Measurements from ENCODE around the gene STPG2.

Gene STPG2

DNA sequence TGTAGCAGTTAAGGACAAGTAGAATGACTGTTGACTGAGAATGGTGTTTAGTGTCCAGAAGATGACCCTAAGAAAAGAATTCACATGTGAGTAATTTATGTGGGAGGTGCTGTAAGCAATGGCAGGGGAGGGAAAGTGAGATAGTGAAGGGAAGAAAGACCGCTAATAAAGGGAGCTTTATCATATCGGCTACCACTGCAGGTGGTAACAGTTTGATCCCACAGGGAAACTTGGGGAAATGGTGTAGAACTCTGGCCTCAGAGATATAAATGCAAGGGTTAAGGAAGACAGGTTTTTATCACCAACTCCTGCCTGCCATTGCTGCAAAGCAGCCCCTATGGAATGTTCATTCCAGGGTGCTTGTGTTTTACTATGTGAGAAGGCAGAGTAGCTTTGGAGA lies 489.6 kb downstream of the STPG2 start:
- no peak for DNase-seq
- H3K9me2 ChIP-seq (replicated peaks; ENCODE audit: insufficient read depth, low read length) = no peaks in the 10 kb centered on the region
- H4K20me1 ChIP-seq (ENCODE audit: insufficient read depth, low read length) = no peaks in the 10 kb centered on the region
- no peak overlapping the region for H3K9ac ChIP-seq (ENCODE audit: low read length)
- no peaks in the 10 kb centered on the region for H3K27me3 ChIP-seq (replicated peaks; ENCODE audit: insufficient read depth, low read length)
- no peak overlapping the region for H2AFZ ChIP-seq (ENCODE audit: low read length)
- H3K4me2 ChIP-seq (ENCODE audit: low read depth, low read length) = no peak overlapping the region
- no peaks in the 10 kb centered on the region for H3K36me3 ChIP-seq (replicated peaks; ENCODE audit: insufficient read depth, low read length)
- no peaks in the 10 kb centered on the region for H3K79me2 ChIP-seq (ENCODE audit: low read length)
- no peaks in the 10 kb centered on the region for H3F3A ChIP-seq (ENCODE audit: insufficient read depth, low read length)
- no peak overlapping the region for H3K4me3 ChIP-seq (ENCODE audit: low read length)
- H3K27ac ChIP-seq (ENCODE audit: low read length) = no peak overlapping the region
- no peaks in the 10 kb centered on the region for H3K4me1 ChIP-seq (ENCODE audit: low read length)
- 0 out of 2 replicates have a peak, but pooled peaks cover 3% of the 10 kb centered on the region for H3K9me3 ChIP-seq (replicated peaks; ENCODE audit: insufficient read depth, low read length)
- TF ChIP-seq, protein P1, sequence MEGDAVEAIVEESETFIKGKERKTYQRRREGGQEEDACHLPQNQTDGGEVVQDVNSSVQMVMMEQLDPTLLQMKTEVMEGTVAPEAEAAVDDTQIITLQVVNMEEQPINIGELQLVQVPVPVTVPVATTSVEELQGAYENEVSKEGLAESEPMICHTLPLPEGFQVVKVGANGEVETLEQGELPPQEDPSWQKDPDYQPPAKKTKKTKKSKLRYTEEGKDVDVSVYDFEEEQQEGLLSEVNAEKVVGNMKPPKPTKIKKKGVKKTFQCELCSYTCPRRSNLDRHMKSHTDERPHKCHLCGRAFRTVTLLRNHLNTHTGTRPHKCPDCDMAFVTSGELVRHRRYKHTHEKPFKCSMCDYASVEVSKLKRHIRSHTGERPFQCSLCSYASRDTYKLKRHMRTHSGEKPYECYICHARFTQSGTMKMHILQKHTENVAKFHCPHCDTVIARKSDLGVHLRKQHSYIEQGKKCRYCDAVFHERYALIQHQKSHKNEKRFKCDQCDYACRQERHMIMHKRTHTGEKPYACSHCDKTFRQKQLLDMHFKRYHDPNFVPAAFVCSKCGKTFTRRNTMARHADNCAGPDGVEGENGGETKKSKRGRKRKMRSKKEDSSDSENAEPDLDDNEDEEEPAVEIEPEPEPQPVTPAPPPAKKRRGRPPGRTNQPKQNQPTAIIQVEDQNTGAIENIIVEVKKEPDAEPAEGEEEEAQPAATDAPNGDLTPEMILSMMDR (IDR thresholded peaks at IDR 0.05; ENCODE audit: low read length) = no peak
- TF ChIP-seq EZH2 (optimal IDR thresholded peaks at IDR 0.05; ENCODE audit: low read depth, low read length) = no peak
- TF ChIP-seq EZH2phosphoT487 (IDR thresholded peaks at IDR 0.05; ENCODE audit: low read length) = no peak

GRCh38 chr4:97646997-97647396 lies 496.3 kb downstream of the STPG2 start:
- no peak overlapping the region for H3K4me2 ChIP-seq (ENCODE audit: low read depth, low read length)
- no peaks in the 10 kb centered on the region for H3K27me3 ChIP-seq (replicated peaks; ENCODE audit: insufficient read depth, low read length)
- DNase-seq = no peak
- H3K79me2 ChIP-seq (ENCODE audit: low read length) = no peaks in the 10 kb centered on the region
- H2AFZ ChIP-seq (ENCODE audit: low read length) = no peak overlapping the region
- no peak overlapping the region for H3K27ac ChIP-seq (ENCODE audit: low read length)
- TF ChIP-seq, protein P1 (IDR thresholded peaks at IDR 0.05; ENCODE audit: low read length) = no peak
- no peak for TF ChIP-seq EZH2 (optimal IDR thresholded peaks at IDR 0.05; ENCODE audit: low read depth, low read length)
- no peak for TF ChIP-seq EZH2phosphoT487 (IDR thresholded peaks at IDR 0.05; ENCODE audit: low read length)
- H3K4me1 ChIP-seq (ENCODE audit: low read length) = no peaks in the 10 kb centered on the region
- no peaks in the 10 kb centered on the region for H4K20me1 ChIP-seq (ENCODE audit: insufficient read depth, low read length)
- H3K9me2 ChIP-seq (replicated peaks; ENCODE audit: insufficient read depth, low read length) = no peaks in the 10 kb centered on the region
- no peaks in the 10 kb centered on the region for H3K36me3 ChIP-seq (replicated peaks; ENCODE audit: insufficient read depth, low read length)
- 0 out of 2 replicates have a peak, but pooled peaks cover 3% of the 10 kb centered on the region for H3K9me3 ChIP-seq (replicated peaks; ENCODE audit: insufficient read depth, low read length)
- H3K4me3 ChIP-seq (ENCODE audit: low read length) = no peak overlapping the region
- H3F3A ChIP-seq (ENCODE audit: insufficient read depth, low read length) = no peaks in the 10 kb centered on the region
- no peak overlapping the region for H3K9ac ChIP-seq (ENCODE audit: low read length)

DNA sequence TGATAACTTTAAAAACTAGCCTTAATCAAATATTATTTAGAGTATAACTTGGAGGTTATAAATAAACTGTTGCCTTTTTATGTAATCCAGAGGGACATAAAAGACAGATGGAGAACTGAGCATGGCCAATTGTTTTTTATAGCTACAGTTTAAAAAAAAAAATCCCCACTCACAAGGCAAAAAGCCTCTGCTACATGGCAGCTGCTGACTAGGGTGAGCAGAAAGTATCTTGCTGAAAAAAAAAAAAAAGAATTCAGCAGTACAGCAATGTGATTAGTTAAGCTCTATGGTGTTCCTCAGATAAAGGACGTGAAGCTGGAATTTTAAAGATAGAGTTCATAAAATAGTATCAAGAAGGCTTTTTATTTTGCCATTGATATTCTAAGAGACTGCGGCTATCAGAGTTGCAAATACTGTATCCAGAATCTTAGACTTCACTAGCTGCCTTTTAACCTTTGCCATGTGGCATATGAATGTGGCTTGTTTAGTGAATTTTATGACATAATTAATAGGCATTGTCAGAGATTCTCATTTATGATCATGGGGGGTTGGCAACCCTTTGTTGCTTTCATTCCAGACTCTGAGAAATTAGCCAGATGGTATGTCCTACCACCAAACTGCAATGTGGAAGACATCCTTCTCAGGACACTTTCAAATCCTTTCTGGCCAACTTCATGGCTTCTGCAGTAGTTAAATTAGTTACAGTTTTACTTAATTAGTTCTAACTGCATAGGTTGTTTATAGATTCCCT lies 498.0 kb downstream of the STPG2 start:
- Histone ChIP-seq H3K9me2 (replicated peaks; ENCODE audit: insufficient read depth, low read length) (no peaks in the 10 kb centered on the region), H3K27me3 (replicated peaks; ENCODE audit: insufficient read depth, low read length) (no peaks in the 10 kb centered on the region), H3K4me1 (ENCODE audit: low read length) (no peaks in the 10 kb centered on the region), H3K4me2 (ENCODE audit: low read depth, low read length) (no peak overlapping the region), H3K36me3 (replicated peaks; ENCODE audit: insufficient read depth, low read length) (no peaks in the 10 kb centered on the region), H2AFZ (ENCODE audit: low read length) (no peak overlapping the region), H4K20me1 (ENCODE audit: insufficient read depth, low read length) (no peaks in the 10 kb centered on the region), H3K27ac (ENCODE audit: low read length) (no peak overlapping the region), H3K4me3 (ENCODE audit: low read length) (no peak overlapping the region), H3F3A (ENCODE audit: insufficient read depth, low read length) (no peaks in the 10 kb centered on the region), H3K9ac (ENCODE audit: low read length) (no peak overlapping the region), H3K79me2 (ENCODE audit: low read length) (no peaks in the 10 kb centered on the region), H3K9me3 (replicated peaks; ENCODE audit: insufficient read depth, low read length) (no peaks in the 10 kb centered on the region)
- no peak for DNase-seq
- no peak for TF ChIP-seq EZH2phosphoT487 (IDR thresholded peaks at IDR 0.05; ENCODE audit: low read length)
- TF ChIP-seq, protein P1 (IDR thresholded peaks at IDR 0.05; ENCODE audit: low read length) = no peak
- no peak for TF ChIP-seq EZH2 (optimal IDR thresholded peaks at IDR 0.05; ENCODE audit: low read depth, low read length)
